ENCODE measurements around the gene HOMEZ.

The HOMEZ gene

GRCh38 chr14:23324455-23324846, 38.5 kb upstream of the HOMEZ start:
- no peak overlapping the region for H3K4me3 ChIP-seq (replicated peaks in 1 of 2; ENCODE audit: low read depth in 2 of 2, low read length in 2 of 2)
- TF ChIP-seq CTCF (IDR thresholded peaks at IDR 0.05; ENCODE audit: low read depth, low read length) = no peak
- no peak for DNase-seq (ENCODE audit: low read depth in 2 of 2)

- no peak for DNase-seq (ENCODE audit: low read depth in 2 of 2)
- TF ChIP-seq CTCF (IDR thresholded peaks at IDR 0.05; ENCODE audit: low read depth, low read length) = no peak
- H3K4me3 ChIP-seq (replicated peaks in 1 of 2; ENCODE audit: low read depth in 2 of 2, low read length in 2 of 2) = no peak overlapping the region
Measured at GRCh38 chr14:23323838-23324454, 38.0 kb upstream of the HOMEZ start.

- peak overlapping the region; percentile 81 to 84 for H3K4me3 ChIP-seq (replicated peaks in 1 of 2; ENCODE audit: low read depth in 2 of 2, low read length in 2 of 2)
- no peak for TF ChIP-seq CTCF (IDR thresholded peaks at IDR 0.05; ENCODE audit: low read depth, low read length)
- DNase-seq (ENCODE audit: low read depth in 2 of 2) = no peak
Measured at GRCh38 chr14:23322568-23323517, 36.9 kb upstream of the HOMEZ start.

GRCh38 chr14:23321572-23322547, 35.9 kb upstream of the HOMEZ start:
- peak; percentile 49 to 69 for DNase-seq (ENCODE audit: low read depth in 2 of 2)
- no peak for TF ChIP-seq CTCF (IDR thresholded peaks at IDR 0.05; ENCODE audit: low read depth, low read length)
- peak overlapping the region; percentile 81 to 84 for H3K4me3 ChIP-seq (replicated peaks in 1 of 2; ENCODE audit: low read depth in 2 of 2, low read length in 2 of 2)

GRCh38 chr14:23320584-23321571, 34.9 kb upstream of the HOMEZ start, which contains the start of gene PABPN1:
PABPN1 (plus strand) TSS chr14:23321457; CDS start chr14:23321470, 13 bp downstream.
- peak within 1 kb of the TSS; percentile 81 to 84 for H3K4me3 ChIP-seq (replicated peaks in 1 of 2; ENCODE audit: low read depth in 2 of 2, low read length in 2 of 2)
- DNase-seq (ENCODE audit: low read depth in 2 of 2) = peak; percentile 100
- no peak for TF ChIP-seq CTCF (IDR thresholded peaks at IDR 0.05; ENCODE audit: low read depth, low read length)

Data from cardiac fibroblast (primary cell).